Adrenal gland (tissue), 5 donors: ENCODE measurements around the gene OR8A1.

Experiments
- POLR2A ChIP-seq, 2 donors: fragments of 450-650 bp; IDR thresholded peaks; one replicate each; pipeline ENCODE4 v1.6.1; 2017; ENCODE audit warnings: antibody characterized with exemption in 2 of 2, mild to moderate bottlenecking in 2 of 2, moderate library complexity in 1 of 2
- TF ChIP-seq, protein P1 (sequence below), 6 experiments: fragments of 450-650 bp in 4 of 6; fragments of 200-600 bp in 2 of 6; sonication (generic) in 1 of 6; IDR thresholded peaks; 1 replicate in 5 of 6; 2 replicates in 1 of 6; pipeline versions ENCODE4 v1.5.1 to v1.8.0; 2016 to 2021; ENCODE audit warnings: antibody characterized with exemption in 6 of 6, mild to moderate bottlenecking in 2 of 6, moderate library complexity in 1 of 6
- donor health status: DM: no; HTN: no; CAD: no.

DNA sequence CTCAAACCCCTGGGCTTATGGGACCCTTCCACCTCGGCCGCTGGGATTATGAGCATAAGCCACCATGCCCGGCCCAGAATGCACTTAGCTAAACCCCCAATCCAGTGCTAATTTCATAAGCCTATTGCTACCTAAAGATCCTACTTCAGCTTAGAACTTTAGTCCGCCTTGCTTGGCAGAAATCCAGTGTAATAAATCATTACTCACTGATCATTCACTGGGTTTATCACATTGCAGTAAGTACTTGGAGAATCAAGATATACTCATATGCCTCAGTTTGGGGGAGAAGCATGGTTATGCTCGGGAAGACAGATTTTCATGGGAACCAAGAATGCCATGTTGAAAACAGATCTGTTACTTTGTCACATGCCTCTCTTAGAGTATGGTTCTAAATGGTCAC, 49.1 kb downstream of the OR8A1 start:
- TF ChIP-seq, protein P1, sequence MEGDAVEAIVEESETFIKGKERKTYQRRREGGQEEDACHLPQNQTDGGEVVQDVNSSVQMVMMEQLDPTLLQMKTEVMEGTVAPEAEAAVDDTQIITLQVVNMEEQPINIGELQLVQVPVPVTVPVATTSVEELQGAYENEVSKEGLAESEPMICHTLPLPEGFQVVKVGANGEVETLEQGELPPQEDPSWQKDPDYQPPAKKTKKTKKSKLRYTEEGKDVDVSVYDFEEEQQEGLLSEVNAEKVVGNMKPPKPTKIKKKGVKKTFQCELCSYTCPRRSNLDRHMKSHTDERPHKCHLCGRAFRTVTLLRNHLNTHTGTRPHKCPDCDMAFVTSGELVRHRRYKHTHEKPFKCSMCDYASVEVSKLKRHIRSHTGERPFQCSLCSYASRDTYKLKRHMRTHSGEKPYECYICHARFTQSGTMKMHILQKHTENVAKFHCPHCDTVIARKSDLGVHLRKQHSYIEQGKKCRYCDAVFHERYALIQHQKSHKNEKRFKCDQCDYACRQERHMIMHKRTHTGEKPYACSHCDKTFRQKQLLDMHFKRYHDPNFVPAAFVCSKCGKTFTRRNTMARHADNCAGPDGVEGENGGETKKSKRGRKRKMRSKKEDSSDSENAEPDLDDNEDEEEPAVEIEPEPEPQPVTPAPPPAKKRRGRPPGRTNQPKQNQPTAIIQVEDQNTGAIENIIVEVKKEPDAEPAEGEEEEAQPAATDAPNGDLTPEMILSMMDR (IDR thresholded peaks at IDR 0.05) = no peak
- no peak for TF ChIP-seq POLR2A (IDR thresholded peaks at IDR 0.05)
